Measurements from ENCODE around the gene IQGAP1. TPM values are rescaled to one million over a fixed set of nuclear protein-coding genes. Genes with fewer than 3 reads are reported as not detected.

Gene IQGAP1
- polyA plus RNA-seq, 1 donor (not counting 4 experiments of a cell fraction or from before 2014, with no cell fraction given) = 310 TPM

DNA sequence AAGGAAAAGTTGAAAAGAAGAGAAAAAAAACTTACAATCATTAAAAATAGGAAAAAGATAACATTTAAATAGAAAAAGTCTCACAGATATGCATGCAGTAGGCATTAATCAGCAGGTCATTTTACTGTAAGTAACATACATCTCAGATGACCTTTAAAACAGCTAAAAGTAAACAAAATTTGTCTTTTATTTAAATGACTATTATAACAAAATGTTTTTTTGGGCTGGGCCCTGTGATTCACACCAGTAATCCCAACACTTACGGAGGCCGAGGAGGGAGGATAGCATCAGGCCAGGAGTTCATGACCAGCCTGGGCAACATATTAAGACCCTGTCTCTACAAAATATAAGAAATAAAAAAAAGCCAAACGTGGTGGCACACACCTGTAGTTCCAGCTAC lies 14.7 kb downstream of the IQGAP1 start:
- Histone ChIP-seq H3K9ac (ENCODE audit: control insufficient read depth, extremely low read depth, insufficient read depth, low read length) (peak overlapping the region; percentile 54), H4K20me1 (ENCODE audit: control insufficient read depth, extremely low read depth, insufficient read depth, low read length) (peaks cover 14% of the 10 kb centered on the region), H3K9me3 (ENCODE audit: control insufficient read depth, low read depth, low read length) (no peaks in the 10 kb centered on the region), H3K36me3 (ENCODE audit: control insufficient read depth in 2 of 2, extremely low read depth in 1 of 2, insufficient read depth in 2 of 2, low read length in 2 of 2) (peaks cover 0 to 5% of the 10 kb centered on the region in 2 experiments), H3K27me3 (ENCODE audit: control insufficient read depth, extremely low read depth, insufficient read depth, low read length) (no peaks in the 10 kb centered on the region), H3K79me2 (ENCODE audit: control insufficient read depth, insufficient read depth, low read length) (peaks cover 97% of the 10 kb centered on the region), H3K4me3 (ENCODE audit: control insufficient read depth in 2 of 3, extremely low read depth in 1 of 3, insufficient read depth in 2 of 3, low read depth in 1 of 3, low read length in 3 of 3) (no peak overlapping the region), H3K4me1 (ENCODE audit: control insufficient read depth, extremely low read depth, insufficient read depth, low read length) (peaks cover 54% of the 10 kb centered on the region), H3K4me2 (ENCODE audit: control insufficient read depth, extremely low read depth, insufficient read depth, low read depth, low read length) (peak overlapping the region; percentile 69), H3K27ac (ENCODE audit: control insufficient read depth, insufficient read depth, low read length) (peak overlapping the region; percentile 90), H2AFZ (ENCODE audit: control insufficient read depth, low read length) (no peak overlapping the region), H3K9me1 (ENCODE audit: control insufficient read depth, extremely low read depth, insufficient read depth, low read length) (peaks cover 4% of the 10 kb centered on the region)
- no peak for DNase-seq (ENCODE audit: low read depth, low spot score)
- TF ChIP-seq EZH2 (IDR thresholded peaks at IDR 0.05; ENCODE audit: low read length) = no peak
- TF ChIP-seq, protein P1, sequence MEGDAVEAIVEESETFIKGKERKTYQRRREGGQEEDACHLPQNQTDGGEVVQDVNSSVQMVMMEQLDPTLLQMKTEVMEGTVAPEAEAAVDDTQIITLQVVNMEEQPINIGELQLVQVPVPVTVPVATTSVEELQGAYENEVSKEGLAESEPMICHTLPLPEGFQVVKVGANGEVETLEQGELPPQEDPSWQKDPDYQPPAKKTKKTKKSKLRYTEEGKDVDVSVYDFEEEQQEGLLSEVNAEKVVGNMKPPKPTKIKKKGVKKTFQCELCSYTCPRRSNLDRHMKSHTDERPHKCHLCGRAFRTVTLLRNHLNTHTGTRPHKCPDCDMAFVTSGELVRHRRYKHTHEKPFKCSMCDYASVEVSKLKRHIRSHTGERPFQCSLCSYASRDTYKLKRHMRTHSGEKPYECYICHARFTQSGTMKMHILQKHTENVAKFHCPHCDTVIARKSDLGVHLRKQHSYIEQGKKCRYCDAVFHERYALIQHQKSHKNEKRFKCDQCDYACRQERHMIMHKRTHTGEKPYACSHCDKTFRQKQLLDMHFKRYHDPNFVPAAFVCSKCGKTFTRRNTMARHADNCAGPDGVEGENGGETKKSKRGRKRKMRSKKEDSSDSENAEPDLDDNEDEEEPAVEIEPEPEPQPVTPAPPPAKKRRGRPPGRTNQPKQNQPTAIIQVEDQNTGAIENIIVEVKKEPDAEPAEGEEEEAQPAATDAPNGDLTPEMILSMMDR (optimal IDR thresholded peaks at IDR 0.05 in 1 of 3, IDR thresholded peaks at IDR 0.05 in 1 of 3, conservative IDR thresholded peaks at IDR 0.05 in 1 of 3; ENCODE audit: extremely low read depth in 1 of 3, insufficient read depth in 2 of 3, low read length in 3 of 3) = no peak
- dilution Hi-C loops (cut with MboI; ENCODE audit: extremely low pct_ligation_motif_present, low sequenced_read_pairs) = no loop called here
- no peak for FAIRE-seq

DNA sequence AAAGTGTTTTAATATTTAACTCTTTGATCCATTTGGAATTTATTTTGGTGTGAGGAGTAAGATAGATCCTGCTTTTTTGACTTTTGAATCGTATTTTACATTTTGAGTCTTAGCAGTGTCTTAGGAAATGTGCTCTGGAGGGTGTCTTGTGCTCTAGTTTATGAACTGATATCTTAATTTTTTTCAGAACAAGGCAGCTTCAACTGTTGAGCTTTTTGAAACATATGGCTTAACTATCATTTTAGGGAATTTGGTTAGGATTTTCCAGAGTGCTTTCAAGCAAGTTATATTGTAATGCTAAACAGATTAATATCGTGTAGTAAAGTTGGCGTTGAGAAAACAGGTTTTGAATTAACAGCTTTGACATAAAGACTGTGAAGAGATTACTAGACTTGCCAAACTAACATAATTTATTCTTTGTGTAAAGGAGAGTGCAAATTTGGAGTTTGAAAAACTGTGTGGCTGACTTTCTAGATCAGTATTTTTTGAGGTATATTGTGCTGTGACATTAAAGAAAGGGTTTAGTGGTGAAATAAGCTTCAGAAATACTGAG lies 17.1 kb downstream of the IQGAP1 start:
- H3K79me2 ChIP-seq (ENCODE audit: control insufficient read depth, insufficient read depth, low read length) = peaks cover 94% of the 10 kb centered on the region
- no peak overlapping the region for H3K4me2 ChIP-seq (ENCODE audit: control insufficient read depth, extremely low read depth, insufficient read depth, low read depth, low read length)
- H3K27ac ChIP-seq (ENCODE audit: control insufficient read depth, insufficient read depth, low read length) = no peak overlapping the region
- no peak overlapping the region for H3K4me3 ChIP-seq (ENCODE audit: control insufficient read depth in 2 of 3, extremely low read depth in 1 of 3, insufficient read depth in 2 of 3, low read depth in 1 of 3, low read length in 3 of 3)
- no peaks in the 10 kb centered on the region for H3K27me3 ChIP-seq (ENCODE audit: control insufficient read depth, extremely low read depth, insufficient read depth, low read length)
- peaks cover 10% of the 10 kb centered on the region for H4K20me1 ChIP-seq (ENCODE audit: control insufficient read depth, extremely low read depth, insufficient read depth, low read length)
- FAIRE-seq = no peak
- peaks cover 2% of the 10 kb centered on the region for H3K9me1 ChIP-seq (ENCODE audit: control insufficient read depth, extremely low read depth, insufficient read depth, low read length)
- dilution Hi-C loops (cut with MboI; ENCODE audit: extremely low pct_ligation_motif_present, low sequenced_read_pairs) = no loop called here
- no peak overlapping the region for H2AFZ ChIP-seq (ENCODE audit: control insufficient read depth, low read length)
- H3K9me3 ChIP-seq (ENCODE audit: control insufficient read depth, low read depth, low read length) = no peaks in the 10 kb centered on the region
- no peak for DNase-seq (ENCODE audit: low read depth, low spot score)
- peaks cover 3 to 4% of the 10 kb centered on the region in 2 experiments for H3K36me3 ChIP-seq (ENCODE audit: control insufficient read depth in 2 of 2, extremely low read depth in 1 of 2, insufficient read depth in 2 of 2, low read length in 2 of 2)
- H3K9ac ChIP-seq (ENCODE audit: control insufficient read depth, extremely low read depth, insufficient read depth, low read length) = no peak overlapping the region
- H3K4me1 ChIP-seq (ENCODE audit: control insufficient read depth, extremely low read depth, insufficient read depth, low read length) = peaks cover 48% of the 10 kb centered on the region
- no peak for TF ChIP-seq EZH2 (IDR thresholded peaks at IDR 0.05; ENCODE audit: low read length)
- TF ChIP-seq, protein P1 (optimal IDR thresholded peaks at IDR 0.05 in 1 of 3, IDR thresholded peaks at IDR 0.05 in 1 of 3, conservative IDR thresholded peaks at IDR 0.05 in 1 of 3; ENCODE audit: extremely low read depth in 1 of 3, insufficient read depth in 2 of 3, low read length in 3 of 3) = no peak
